Astrocyte (in vitro differentiated cells and primary cell): ENCODE results near the gene EN1. TPM values are rescaled to one million over a fixed set of nuclear protein-coding genes. Genes with fewer than 3 reads are reported as not detected.

Source experiments
- DNase-seq: peaks from one replicate; pipeline ENCODE4 v3.0.0-alpha.2; 2010; ENCODE audit warnings: low read depth
- FAIRE-seq: peaks from 2 replicates; lab custom pipeline; 2011; peaks lifted over from hg19 to GRCh38; lab: Jason Lieb, UNC
- H2AFZ ChIP-seq: 2 replicates; pipeline ENCODE4 v1.6.0; 2012; ENCODE audit warnings: low read depth, low read length, inconsistent platforms
- H3K27ac ChIP-seq: 2 replicates; pipeline ENCODE4 v1.5.1; 2011; ENCODE audit warnings: low read depth, low read length, inconsistent platforms
- H3K27me3 ChIP-seq: 2 replicates; pipeline ENCODE4 v1.6.0; 2011; ENCODE audit warnings: low read length, inconsistent platforms; ENCODE audit not compliant: insufficient read depth
- H3K36me3 ChIP-seq: 2 replicates; pipeline ENCODE4 v1.5.1; 2011; ENCODE audit warnings: low read length, inconsistent platforms; ENCODE audit not compliant: insufficient read depth
- H3K4me1 ChIP-seq: 2 replicates; pipeline ENCODE4 v1.5.1; 2011; ENCODE audit warnings: low read length, inconsistent platforms; ENCODE audit not compliant: insufficient read depth
- H3K4me2 ChIP-seq: 2 replicates; pipeline ENCODE4 v1.6.0; 2012; ENCODE audit warnings: low read length, inconsistent platforms
- H3K4me3 ChIP-seq: 2 replicates; pipeline ENCODE4 v1.5.1; 2011; ENCODE audit warnings: low read depth, mild to moderate bottlenecking, low read length, inconsistent platforms; ENCODE audit not compliant: insufficient read depth
- H3K79me2 ChIP-seq: 2 replicates; pipeline ENCODE4 v1.6.0; 2012; ENCODE audit warnings: mild to moderate bottlenecking, low read length, inconsistent platforms; ENCODE audit not compliant: insufficient read depth
- H3K9ac ChIP-seq: 2 replicates; pipeline ENCODE4 v1.6.0; 2012; ENCODE audit warnings: mild to moderate bottlenecking, low read length, inconsistent platforms
- H3K9me3 ChIP-seq: 2 replicates; pipeline ENCODE4 v1.5.1; 2012; ENCODE audit warnings: low read depth, mild to moderate bottlenecking, low read length, inconsistent platforms; ENCODE audit not compliant: insufficient read depth
- H4K20me1 ChIP-seq: 2 replicates; pipeline ENCODE4 v1.6.0; 2012; ENCODE audit warnings: low read length, inconsistent platforms; ENCODE audit not compliant: insufficient read depth
- H3K27ac Mint-ChIP-seq: one replicate; pipeline ENCODE4 v1.8.0; 2021; ENCODE audit warnings: mild to moderate bottlenecking, mixed read lengths; ENCODE audit not compliant: unreplicated experiment
- H3K27me3 Mint-ChIP-seq: one replicate; pipeline ENCODE4 v1.8.0; 2021; ENCODE audit warnings: low read depth, mixed read lengths; ENCODE audit not compliant: unreplicated experiment
- H3K36me3 Mint-ChIP-seq: one replicate; pipeline ENCODE4 v1.8.0; 2021; ENCODE audit warnings: low read depth, mixed read lengths; ENCODE audit not compliant: unreplicated experiment
- H3K4me1 Mint-ChIP-seq: one replicate; pipeline ENCODE4 v1.8.0; 2021; ENCODE audit warnings: low read depth, mixed read lengths; ENCODE audit not compliant: unreplicated experiment
- H3K4me3 Mint-ChIP-seq: one replicate; pipeline ENCODE4 v1.8.0; 2021; ENCODE audit warnings: mild to moderate bottlenecking, moderate library complexity, mixed read lengths; ENCODE audit not compliant: unreplicated experiment
- H3K9me3 Mint-ChIP-seq: one replicate; pipeline ENCODE4 v1.8.0; 2021; ENCODE audit warnings: mild to moderate bottlenecking, mixed read lengths; ENCODE audit not compliant: unreplicated experiment
- CTCF ChIP-seq: IDR thresholded peaks from 2 replicates; pipeline ENCODE4 v1.5.1; 2011; ENCODE audit warnings: low read depth, mild to moderate bottlenecking, inconsistent platforms, low read length, moderate library complexity; ENCODE audit not compliant: insufficient read depth
- EZH2 ChIP-seq: IDR thresholded peaks from 2 replicates; pipeline ENCODE4 v1.6.1; 2012; ENCODE audit warnings: mild to moderate bottlenecking, low read length, inconsistent platforms; ENCODE audit not compliant: insufficient read depth
- total RNA-seq: library from RNA; stranded (reverse); gene quantifications from 2 replicates; pipeline ENCODE4 v1.2.1, GENCODE V29; 2021

Gene EN1
- total RNA-seq, 1 donor from 2014 or later, result 0.09 TPM

GRCh38 chr2:118859157-118859770 lies 11.8 kb upstream of the EN1 start:
- Histone ChIP-seq H3K27ac (no peak overlapping the region), H4K20me1 (peaks cover 5% of the 10 kb centered on the region), H3K4me2 (no peak overlapping the region), H3K79me2 (no peaks in the 10 kb centered on the region), H3K4me1 (peaks cover 11% of the 10 kb centered on the region), H3K9me3 (peaks cover 2% of the 10 kb centered on the region), H3K9ac (no peak overlapping the region), H3K4me3 (no peak overlapping the region), H3K36me3 (no peaks in the 10 kb centered on the region), H3K27me3 (peaks cover 67% of the 10 kb centered on the region), H2AFZ (no peak overlapping the region)
- Mint-ChIP-seq H3K27me3 (peaks cover 59% of the 10 kb centered on the region), H3K9me3 (peaks cover 12% of the 10 kb centered on the region), H3K4me1 (peaks cover 2% of the 10 kb centered on the region), H3K36me3 (no peaks in the 10 kb centered on the region), H3K27ac (no peak overlapping the region), H3K4me3 (no peak overlapping the region)
- FAIRE-seq (no peak), DNase-seq (no peak)
- TF ChIP-seq EZH2 (no peak), CTCF (no peak)

- Histone ChIP-seq H3K36me3 (no peaks in the 10 kb centered on the region), H4K20me1 (peaks cover 5% of the 10 kb centered on the region), H2AFZ (no peak overlapping the region), H3K27ac (no peak overlapping the region), H3K4me1 (peaks cover 11% of the 10 kb centered on the region), H3K9ac (no peak overlapping the region), H3K27me3 (peaks cover 74% of the 10 kb centered on the region), H3K4me2 (no peak overlapping the region), H3K4me3 (no peak overlapping the region), H3K9me3 (peaks cover 2% of the 10 kb centered on the region), H3K79me2 (no peaks in the 10 kb centered on the region)
- DNase-seq (no peak), FAIRE-seq (no peak)
- Mint-ChIP-seq H3K27ac (no peak overlapping the region), H3K4me3 (no peak overlapping the region), H3K4me1 (peaks cover 2% of the 10 kb centered on the region), H3K36me3 (no peaks in the 10 kb centered on the region), H3K27me3 (peaks cover 62% of the 10 kb centered on the region), H3K9me3 (peaks cover 12% of the 10 kb centered on the region)
- TF ChIP-seq EZH2, result peak; percentile 44
- TF ChIP-seq CTCF, result no peak
Observed at GRCh38 chr2:118858485-118859156, 11.2 kb upstream of the EN1 start.
